Measurements from ENCODE around the gene PLXNA2. TPM values are rescaled to one million over a fixed set of nuclear protein-coding genes. Genes with fewer than 3 reads are reported as not detected.
A peak's percentile ranks its signal among the peaks of the same experiment; 100 is the strongest.

The PLXNA2 gene
- 7.9 TPM for polyA plus RNA-seq (2013, experiment 1 of 2)
- 7.4 TPM for polyA plus RNA-seq (2013, experiment 2 of 2)

- H4K5ac ChIP-seq (ENCODE audit: low read length) = no peak within 1 kb of the TSS
These were observed at the start of gene PLXNA2 for GRCh38 chr1:208243967-208244916. Gene PLXNA2 (minus strand): TSS chr1:208244384. CDS start chr1:208217922, 26,462 bp downstream.

GRCh38 chr1:208292908-208293307 lies 48.7 kb upstream of the PLXNA2 start:
- no peak for DNase-seq
- no peaks in the 10 kb centered on the region for H3K36me3 ChIP-seq (ENCODE audit: control insufficient read depth, insufficient read depth, low read length)
- whole genome bisulfite sequencing (ENCODE audit: extremely low coverage, insufficient coverage, low lambda C conversion rate) = no CpG with 5 or more reads among the region's 2 CpGs
- no peak overlapping the region for H3K18ac ChIP-seq (ENCODE audit: low read length)
- no peaks in the 10 kb centered on the region for H3K27me3 ChIP-seq (ENCODE audit: insufficient read depth, low read length, poor library complexity)
- H4K8ac ChIP-seq (ENCODE audit: low read depth, low read length) = no peak overlapping the region
- no peak overlapping the region for H3K4ac ChIP-seq (ENCODE audit: low read depth, low read length)
- no peak overlapping the region for H2BK5ac ChIP-seq (ENCODE audit: low read length)
- H3K79me2 ChIP-seq (ENCODE audit: control insufficient read depth, insufficient read depth, low read length) = no peaks in the 10 kb centered on the region
- H2BK15ac ChIP-seq (replicated peaks; ENCODE audit: low read depth) = no peak overlapping the region
- no peak overlapping the region for H3K4me2 ChIP-seq (ENCODE audit: low read length)
- H3K9ac ChIP-seq (ENCODE audit: low read length) = no peak overlapping the region
- H2AK5ac ChIP-seq (ENCODE audit: low read length) = no peak overlapping the region
- H3K27ac ChIP-seq (ENCODE audit: low read depth, low read length) = no peak overlapping the region
- H3K79me1 ChIP-seq (ENCODE audit: low read length) = no peaks in the 10 kb centered on the region
- peaks cover 14% of the 10 kb centered on the region for H3K4me1 ChIP-seq (ENCODE audit: control insufficient read depth, low read depth, low read length)
- no peak overlapping the region for H3K23ac ChIP-seq (ENCODE audit: low read length)
- H2BK120ac ChIP-seq (ENCODE audit: low read depth, low read length) = no peak overlapping the region
- no peak overlapping the region for H3K56ac ChIP-seq (ENCODE audit: low read length)
- no peak overlapping the region for H4K5ac ChIP-seq (ENCODE audit: low read length)
- no peak overlapping the region for H3K4me3 ChIP-seq (ENCODE audit: low read length)

More at GRCh38 chr1:208243967-208244916, at the start of gene PLXNA2:
- Histone ChIP-seq H2BK120ac (ENCODE audit: low read depth, low read length) (peak within 1 kb of the TSS; percentile 83), H3K4me3 (ENCODE audit: low read length) (peak within 1 kb of the TSS; percentile 87), H3K27me3 (ENCODE audit: insufficient read depth, low read length, poor library complexity) (peaks cover 3% of the 10 kb centered on the region), H3K18ac (ENCODE audit: low read length) (peak within 1 kb of the TSS; percentile 91), H3K56ac (ENCODE audit: low read length) (peak within 1 kb of the TSS; percentile 93), H3K9ac (ENCODE audit: low read length) (peak within 1 kb of the TSS; percentile 92), H3K4ac (ENCODE audit: low read depth, low read length) (peak within 1 kb of the TSS; percentile 81), H3K79me2 (ENCODE audit: control insufficient read depth, insufficient read depth, low read length) (peaks cover 47% of the 10 kb centered on the region), H3K27ac (ENCODE audit: low read depth, low read length) (peak within 1 kb of the TSS; percentile 79), H3K4me1 (ENCODE audit: control insufficient read depth, low read depth, low read length) (peaks cover 8% of the 10 kb centered on the region), H4K8ac (ENCODE audit: low read depth, low read length) (no peak within 1 kb of the TSS), H2BK5ac (ENCODE audit: low read length) (peak within 1 kb of the TSS; percentile 31), H3K23ac (ENCODE audit: low read length) (peak within 1 kb of the TSS; percentile 72), H3K4me2 (ENCODE audit: low read length) (peak within 1 kb of the TSS; percentile 80), H3K36me3 (ENCODE audit: control insufficient read depth, insufficient read depth, low read length) (no peaks in the 10 kb centered on the region), H2BK15ac (replicated peaks; ENCODE audit: low read depth) (peak within 1 kb of the TSS; percentile 48), H2AK5ac (ENCODE audit: low read length) (no peak within 1 kb of the TSS), H3K79me1 (ENCODE audit: low read length) (peaks cover 15% of the 10 kb centered on the region)
- peak; percentile 92 for DNase-seq
- no CpG with 5 or more reads among the region's 78 CpGs for WGBS (ENCODE audit: extremely low coverage, insufficient coverage, low lambda C conversion rate)

GRCh38 chr1:208291923-208292711 lies 47.9 kb upstream of the PLXNA2 start:
- H3K4me2 ChIP-seq (ENCODE audit: low read length) = no peak overlapping the region
- H3K23ac ChIP-seq (ENCODE audit: low read length) = no peak overlapping the region

GRCh38 chr1:208291129-208291528 lies 46.9 kb upstream of the PLXNA2 start:
- Histone ChIP-seq H3K23ac (ENCODE audit: low read length) (no peak overlapping the region), H4K5ac (ENCODE audit: low read length) (no peak overlapping the region), H3K27me3 (ENCODE audit: insufficient read depth, low read length, poor library complexity) (no peaks in the 10 kb centered on the region), H3K79me1 (ENCODE audit: low read length) (no peaks in the 10 kb centered on the region), H3K56ac (ENCODE audit: low read length) (no peak overlapping the region), H2BK5ac (ENCODE audit: low read length) (no peak overlapping the region), H3K9ac (ENCODE audit: low read length) (no peak overlapping the region), H4K8ac (ENCODE audit: low read depth, low read length) (no peak overlapping the region), H3K4ac (ENCODE audit: low read depth, low read length) (peak overlapping the region; percentile 57), H2AK5ac (ENCODE audit: low read length) (peak overlapping the region; percentile 43), H2BK120ac (ENCODE audit: low read depth, low read length) (no peak overlapping the region), H3K4me2 (ENCODE audit: low read length) (no peak overlapping the region), H3K4me1 (ENCODE audit: control insufficient read depth, low read depth, low read length) (peaks cover 14% of the 10 kb centered on the region), H3K4me3 (ENCODE audit: low read length) (no peak overlapping the region), H3K79me2 (ENCODE audit: control insufficient read depth, insufficient read depth, low read length) (no peaks in the 10 kb centered on the region), H3K27ac (ENCODE audit: low read depth, low read length) (no peak overlapping the region), H3K36me3 (ENCODE audit: control insufficient read depth, insufficient read depth, low read length) (no peaks in the 10 kb centered on the region), H3K18ac (ENCODE audit: low read length) (no peak overlapping the region), H2BK15ac (replicated peaks; ENCODE audit: low read depth) (no peak overlapping the region)
- no CpG with 5 or more reads among the region's 2 CpGs for WGBS (ENCODE audit: extremely low coverage, insufficient coverage, low lambda C conversion rate)
- DNase-seq = no peak

More at GRCh38 chr1:208291923-208292711, 47.9 kb upstream of the PLXNA2 start:
- H3K79me1 ChIP-seq (ENCODE audit: low read length) = no peaks in the 10 kb centered on the region
- peaks cover 14% of the 10 kb centered on the region for H3K4me1 ChIP-seq (ENCODE audit: control insufficient read depth, low read depth, low read length)
- no peak overlapping the region for H2BK120ac ChIP-seq (ENCODE audit: low read depth, low read length)
- H3K27me3 ChIP-seq (ENCODE audit: insufficient read depth, low read length, poor library complexity) = no peaks in the 10 kb centered on the region
- H3K4me3 ChIP-seq (ENCODE audit: low read length) = no peak overlapping the region
- no peak overlapping the region for H2BK15ac ChIP-seq (replicated peaks; ENCODE audit: low read depth)
- H2AK5ac ChIP-seq (ENCODE audit: low read length) = no peak overlapping the region
- no CpG with 5 or more reads among the region's 4 CpGs for WGBS (ENCODE audit: extremely low coverage, insufficient coverage, low lambda C conversion rate)
- no peak for DNase-seq
- H3K9ac ChIP-seq (ENCODE audit: low read length) = no peak overlapping the region
- H3K56ac ChIP-seq (ENCODE audit: low read length) = no peak overlapping the region
- no peak overlapping the region for H3K18ac ChIP-seq (ENCODE audit: low read length)
- H3K79me2 ChIP-seq (ENCODE audit: control insufficient read depth, insufficient read depth, low read length) = no peaks in the 10 kb centered on the region
- H3K4ac ChIP-seq (ENCODE audit: low read depth, low read length) = no peak overlapping the region
- H2BK5ac ChIP-seq (ENCODE audit: low read length) = no peak overlapping the region
- no peak overlapping the region for H4K8ac ChIP-seq (ENCODE audit: low read depth, low read length)
- no peak overlapping the region for H3K27ac ChIP-seq (ENCODE audit: low read depth, low read length)
- no peak overlapping the region for H4K5ac ChIP-seq (ENCODE audit: low read length)
- no peaks in the 10 kb centered on the region for H3K36me3 ChIP-seq (ENCODE audit: control insufficient read depth, insufficient read depth, low read length)

GRCh38 chr1:208289716-208290115 lies 45.5 kb upstream of the PLXNA2 start:
- Histone ChIP-seq H3K4me1 (ENCODE audit: control insufficient read depth, low read depth, low read length) (peaks cover 14% of the 10 kb centered on the region), H3K79me2 (ENCODE audit: control insufficient read depth, insufficient read depth, low read length) (no peaks in the 10 kb centered on the region), H2BK15ac (replicated peaks; ENCODE audit: low read depth) (no peak overlapping the region), H2BK5ac (ENCODE audit: low read length) (no peak overlapping the region), H3K4me3 (ENCODE audit: low read length) (no peak overlapping the region), H3K9ac (ENCODE audit: low read length) (no peak overlapping the region), H2BK120ac (ENCODE audit: low read depth, low read length) (no peak overlapping the region), H2AK5ac (ENCODE audit: low read length) (no peak overlapping the region), H3K27ac (ENCODE audit: low read depth, low read length) (no peak overlapping the region), H3K4ac (ENCODE audit: low read depth, low read length) (no peak overlapping the region), H3K27me3 (ENCODE audit: insufficient read depth, low read length, poor library complexity) (no peaks in the 10 kb centered on the region), H3K36me3 (ENCODE audit: control insufficient read depth, insufficient read depth, low read length) (no peaks in the 10 kb centered on the region), H3K18ac (ENCODE audit: low read length) (no peak overlapping the region), H3K56ac (ENCODE audit: low read length) (peak overlapping the region; percentile 6), H3K79me1 (ENCODE audit: low read length) (no peaks in the 10 kb centered on the region), H3K4me2 (ENCODE audit: low read length) (no peak overlapping the region), H4K8ac (ENCODE audit: low read depth, low read length) (no peak overlapping the region), H3K23ac (ENCODE audit: low read length) (no peak overlapping the region), H4K5ac (ENCODE audit: low read length) (no peak overlapping the region)
- no CpG with 5 or more reads among the region's 2 CpGs for WGBS (ENCODE audit: extremely low coverage, insufficient coverage, low lambda C conversion rate)
- DNase-seq = peak; percentile 80

Measured in mesendoderm (in vitro differentiated cells).